Testis (tissue), 3 donors: ENCODE results near the gene MAPRE2. TPM values are rescaled to one million over a fixed set of nuclear protein-coding genes. Genes with fewer than 3 reads are reported as not detected.
A peak's percentile ranks its signal among the peaks of the same experiment; 100 is the strongest.

Experiments used
- DNase-seq: peaks from one replicate; pipeline ENCODE4 v3.0.0-alpha.2; 2019
- H3K27ac ChIP-seq, 2 donors: fragments of 200-600 bp; sonication (generic); one replicate each; pipeline ENCODE4 v1.5.1; 2019
- H3K27me3 ChIP-seq: fragments of 200-600 bp; sonication (generic); one replicate; pipeline ENCODE4 v1.5.1; 2019
- H3K36me3 ChIP-seq: fragments of 200-600 bp; sonication (generic); one replicate; pipeline ENCODE4 v1.5.1; 2017; ENCODE audit warnings: low read depth; ENCODE audit errors: missing control alignments
- H3K4me1 ChIP-seq: fragments of 200-600 bp; sonication (generic); one replicate; pipeline ENCODE4 v1.5.1; 2019
- H3K4me3 ChIP-seq, 2 donors: fragments of 200-600 bp; sonication (generic); one replicate each; pipeline ENCODE4 v1.5.1; 2017 to 2019
- H3K9me3 ChIP-seq: fragments of 200-600 bp; sonication (generic); one replicate; pipeline ENCODE4 v1.5.1; 2017
- POLR2A ChIP-seq: fragments of 450-650 bp; IDR thresholded peaks from one replicate; pipeline ENCODE4 v1.6.1; 2017; ENCODE audit warnings: antibody characterized with exemption, mild to moderate bottlenecking, moderate library complexity
- WGBS, 2 donors: methylation state at CpG; one replicate each; pipeline ENCODE4 v1.1.5; 2018; 5-methylcytosine and 5-hydroxymethylcytosine counted together
- intact Hi-C: fragments of 100-400 bp; cut with DNase I; formaldehyde crosslinking; loops from one replicate; pipeline ENCODE4 v1.15.1; 2023; ENCODE audit warnings: low total_unique reads
- polyA plus RNA-seq: library from polyadenylated mRNA; stranded (reverse); fragments of 350-450 nt; fragmentation: Illumina TruSeq; extraction: RNeasy Lipid Tissue Mini Kit (QIAGEN cat#74804); gene quantifications from one replicate; pipeline ENCODE4 v1.2.3, GENCODE V29; 2014; ENCODE audit warnings: low read depth, low replicate concordance; ENCODE audit not compliant: insufficient read depth
- total RNA-seq, 2 donors: library from RNA; depleted of rRNA; stranded (reverse); fragments of >200 nt; gene quantifications; one replicate each; pipeline ENCODE4 v1.2.3, GENCODE V29; 2016
- TF ChIP-seq, protein P1 (sequence below), 3 experiments: fragments of 450-650 bp in 2 of 3; fragments of 200-600 bp in 1 of 3; sonication (generic) in 1 of 3; IDR thresholded peaks; one replicate each; pipeline ENCODE4 v1.5.1; 2016 to 2019; ENCODE audit warnings: antibody characterized with exemption in 3 of 3, mild to moderate bottlenecking in 2 of 3, moderate library complexity in 1 of 3

Gene MAPRE2
- total and polyA plus RNA-seq, 3 donors from 2014 or later: 14.8 to 17.2 (median 15.2) TPM

DNA sequence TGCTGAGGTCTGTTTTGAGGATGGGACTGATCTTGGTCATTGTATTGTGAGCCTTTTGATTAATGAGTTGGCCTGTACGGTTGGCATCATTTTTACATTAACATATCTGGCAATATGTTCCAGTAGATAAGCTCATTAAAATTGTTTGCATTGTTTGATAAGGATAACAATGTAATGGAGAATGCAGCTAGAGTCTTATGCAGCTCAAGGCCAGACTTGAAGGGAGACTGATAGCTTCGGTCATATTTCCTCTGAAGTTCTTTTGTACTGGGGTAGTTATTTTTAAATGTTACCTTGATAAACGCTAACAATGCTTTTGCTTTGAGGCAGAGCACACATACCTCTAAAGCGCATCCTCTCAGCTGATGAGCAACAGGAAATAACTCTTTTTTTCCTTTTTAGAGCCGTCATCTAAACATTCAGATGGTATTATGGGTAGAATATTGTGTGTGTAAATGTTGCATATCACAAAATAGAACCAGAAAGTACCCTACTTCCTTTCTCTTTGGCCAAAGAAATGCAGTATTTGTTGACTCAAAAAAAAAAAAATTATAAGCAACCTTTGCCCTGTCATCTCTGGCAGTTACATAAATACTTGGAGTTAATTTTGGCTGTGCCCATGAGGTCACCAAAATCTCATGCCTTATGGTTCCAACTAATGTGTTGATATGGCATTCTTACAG is 1.3 kb downstream of the MAPRE2 start:
- no peaks in the 10 kb centered on the region for H3K27me3 ChIP-seq
- H3K9me3 ChIP-seq: no peaks in the 10 kb centered on the region
- peak overlapping the region; percentile 64 to 74 for H3K4me3 ChIP-seq
- H3K36me3 ChIP-seq: no peaks in the 10 kb centered on the region
- peak overlapping the region in 1 of 2 donors; percentile 70 for H3K27ac ChIP-seq
- intact Hi-C loops: no loop called here
- no peak for TF ChIP-seq POLR2A
- TF ChIP-seq, protein P1, sequence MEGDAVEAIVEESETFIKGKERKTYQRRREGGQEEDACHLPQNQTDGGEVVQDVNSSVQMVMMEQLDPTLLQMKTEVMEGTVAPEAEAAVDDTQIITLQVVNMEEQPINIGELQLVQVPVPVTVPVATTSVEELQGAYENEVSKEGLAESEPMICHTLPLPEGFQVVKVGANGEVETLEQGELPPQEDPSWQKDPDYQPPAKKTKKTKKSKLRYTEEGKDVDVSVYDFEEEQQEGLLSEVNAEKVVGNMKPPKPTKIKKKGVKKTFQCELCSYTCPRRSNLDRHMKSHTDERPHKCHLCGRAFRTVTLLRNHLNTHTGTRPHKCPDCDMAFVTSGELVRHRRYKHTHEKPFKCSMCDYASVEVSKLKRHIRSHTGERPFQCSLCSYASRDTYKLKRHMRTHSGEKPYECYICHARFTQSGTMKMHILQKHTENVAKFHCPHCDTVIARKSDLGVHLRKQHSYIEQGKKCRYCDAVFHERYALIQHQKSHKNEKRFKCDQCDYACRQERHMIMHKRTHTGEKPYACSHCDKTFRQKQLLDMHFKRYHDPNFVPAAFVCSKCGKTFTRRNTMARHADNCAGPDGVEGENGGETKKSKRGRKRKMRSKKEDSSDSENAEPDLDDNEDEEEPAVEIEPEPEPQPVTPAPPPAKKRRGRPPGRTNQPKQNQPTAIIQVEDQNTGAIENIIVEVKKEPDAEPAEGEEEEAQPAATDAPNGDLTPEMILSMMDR (IDR thresholded peaks at IDR 0.05): no peak
- DNase-seq: no peak
- 17 to 18% methylated on average over 5 of the region's 5 CpGs for WGBS, 2 donors
- H3K4me1 ChIP-seq: peaks cover 21% of the 10 kb centered on the region

GRCh38 chr18:35043207-35043606 is 2.0 kb downstream of the MAPRE2 start:
- no peaks in the 10 kb centered on the region for H3K36me3 ChIP-seq
- H3K4me3 ChIP-seq: no peak overlapping the region
- peaks cover 21% of the 10 kb centered on the region for H3K4me1 ChIP-seq
- TF ChIP-seq, protein P1 (IDR thresholded peaks at IDR 0.05): no peak
- no peak for TF ChIP-seq POLR2A
- peak overlapping the region in 1 of 2 donors; percentile 70 for H3K27ac ChIP-seq
- H3K9me3 ChIP-seq: no peaks in the 10 kb centered on the region
- no peaks in the 10 kb centered on the region for H3K27me3 ChIP-seq
- DNase-seq: no peak
- intact Hi-C loops: no loop called here
- WGBS, 2 donors: 45 to 64% methylated on average over 5 of the region's 5 CpGs

GRCh38 chr18:35045121-35045520 is 3.9 kb downstream of the MAPRE2 start:
- intact Hi-C loops: no loop called here
- no peak for DNase-seq
- no peaks in the 10 kb centered on the region for H3K27me3 ChIP-seq
- H3K4me1 ChIP-seq: peaks cover 22% of the 10 kb centered on the region
- H3K27ac ChIP-seq: no peak overlapping the region
- TF ChIP-seq, protein P1 (IDR thresholded peaks at IDR 0.05): no peak
- no peak for TF ChIP-seq POLR2A
- no peak overlapping the region for H3K4me3 ChIP-seq
- H3K36me3 ChIP-seq: no peaks in the 10 kb centered on the region
- no peaks in the 10 kb centered on the region for H3K9me3 ChIP-seq
- WGBS, 2 donors: 40 to 47% methylated on average over 4 of the region's 4 CpGs

DNA sequence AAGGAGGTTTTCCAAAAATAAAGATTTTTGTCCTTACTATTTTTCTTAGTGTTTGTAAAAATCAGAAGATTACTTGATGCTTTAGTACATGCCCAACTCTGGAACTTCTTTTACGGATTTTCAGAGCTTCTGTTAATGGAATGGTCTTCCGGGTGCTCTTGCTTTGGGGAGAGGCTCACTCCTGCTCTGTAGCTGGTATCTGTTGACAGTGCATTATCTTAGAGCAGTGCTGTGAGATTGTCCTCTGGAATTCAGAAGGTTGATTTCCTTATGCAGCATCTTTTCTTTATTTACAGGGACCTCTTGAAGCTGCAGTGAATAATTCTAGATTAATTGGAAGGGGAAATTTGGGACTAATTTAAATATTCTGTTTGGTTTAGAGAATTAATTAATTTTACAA is 4.6 kb downstream of the MAPRE2 start:
- Histone ChIP-seq H3K27ac (no peak overlapping the region), H3K36me3 (no peaks in the 10 kb centered on the region), H3K9me3 (no peaks in the 10 kb centered on the region), H3K4me1 (peaks cover 24% of the 10 kb centered on the region), H3K4me3 (no peak overlapping the region), H3K27me3 (no peaks in the 10 kb centered on the region)
- DNase-seq: no peak
- intact Hi-C loops: no loop called here
- WGBS, 2 donors: 30 to 40% methylated on average over 2 of the region's 2 CpGs
- no peak for TF ChIP-seq POLR2A
- TF ChIP-seq, protein P1 (IDR thresholded peaks at IDR 0.05): no peak
